NCI-H2227 treated with DMSO at 0.1 percent for 48 hours (cell line): ENCODE results near the gene TPST2.

ENCODE experiments used
- DNase-seq: peaks from one replicate; lab custom pipeline; 2025; lab: John Stamatoyannopoulos, UW

The TPST2 gene

DNA sequence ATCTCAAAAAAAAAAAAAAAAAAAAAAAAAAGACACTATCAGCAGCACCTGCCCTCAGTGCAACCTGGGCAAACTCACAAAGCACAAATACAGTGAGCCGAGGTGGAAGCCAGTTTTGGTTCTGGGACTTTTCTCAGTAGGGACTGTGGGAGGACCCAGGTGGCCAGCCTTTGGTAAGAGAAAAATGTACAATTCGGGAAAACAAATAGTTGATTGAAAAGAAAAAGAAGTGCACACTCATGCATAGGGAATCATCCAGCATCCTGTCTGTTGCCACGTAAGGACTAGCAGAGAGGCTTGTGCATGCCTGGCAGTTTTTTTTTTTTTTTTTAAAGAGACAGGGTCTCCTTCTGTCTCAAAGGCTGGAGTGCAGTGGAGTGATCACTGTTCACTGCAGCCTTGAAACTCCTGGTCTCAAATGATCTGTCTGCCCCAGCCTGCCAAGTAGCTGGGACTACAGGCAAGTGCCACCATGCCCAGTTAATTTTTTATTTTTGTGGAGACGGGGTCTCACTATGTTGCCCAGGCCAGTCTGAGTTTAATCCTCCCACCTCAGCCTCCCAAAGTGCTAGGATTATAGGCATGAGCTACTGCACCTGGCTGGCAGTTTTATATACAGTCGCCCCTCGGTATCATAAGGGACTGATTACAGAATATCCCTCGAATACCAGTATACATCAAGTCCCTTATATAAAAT, 36.7 kb downstream of the TPST2 start:
- no peak for DNase-seq

DNA sequence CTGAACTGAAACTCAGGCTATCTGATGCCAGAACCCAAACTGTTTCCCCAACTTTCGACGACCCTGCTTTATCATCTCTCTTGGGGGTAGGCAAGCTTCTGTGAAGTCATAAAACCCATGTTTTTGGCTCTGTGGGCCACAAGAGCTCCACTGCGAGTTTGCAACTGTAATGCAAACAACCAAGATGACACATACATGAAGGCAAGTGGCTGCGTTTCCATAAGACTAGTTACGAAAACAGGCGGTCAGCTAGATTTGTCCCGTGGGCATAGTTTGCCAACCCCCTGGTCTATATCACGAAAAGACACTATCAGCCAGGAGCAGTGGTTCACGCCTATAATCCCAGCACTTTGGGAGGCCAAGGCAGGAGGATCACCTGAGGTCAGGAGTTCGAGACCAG, 37.5 kb downstream of the TPST2 start:
- no peak for DNase-seq

DNA sequence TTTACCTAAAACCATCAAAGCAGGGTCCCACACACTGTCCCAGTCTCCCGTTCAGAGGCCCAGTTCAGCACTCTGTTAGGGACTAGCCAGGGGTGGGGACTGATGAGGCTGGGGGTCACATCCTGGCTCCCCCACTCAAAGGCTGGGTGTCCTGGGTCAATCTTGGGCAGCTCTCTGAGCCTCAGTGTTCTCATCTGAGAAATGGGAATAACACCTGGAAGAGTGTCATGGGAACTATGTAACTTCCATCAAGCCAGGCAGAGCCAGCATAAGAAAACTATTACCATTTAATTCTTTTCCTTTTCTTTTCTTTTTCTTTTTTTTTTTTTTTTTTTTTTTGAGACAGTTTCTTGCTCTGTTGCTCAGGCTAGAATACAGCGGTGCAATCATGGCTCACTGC, 38.4 kb downstream of the TPST2 start:
- DNase-seq: no peak

DNA sequence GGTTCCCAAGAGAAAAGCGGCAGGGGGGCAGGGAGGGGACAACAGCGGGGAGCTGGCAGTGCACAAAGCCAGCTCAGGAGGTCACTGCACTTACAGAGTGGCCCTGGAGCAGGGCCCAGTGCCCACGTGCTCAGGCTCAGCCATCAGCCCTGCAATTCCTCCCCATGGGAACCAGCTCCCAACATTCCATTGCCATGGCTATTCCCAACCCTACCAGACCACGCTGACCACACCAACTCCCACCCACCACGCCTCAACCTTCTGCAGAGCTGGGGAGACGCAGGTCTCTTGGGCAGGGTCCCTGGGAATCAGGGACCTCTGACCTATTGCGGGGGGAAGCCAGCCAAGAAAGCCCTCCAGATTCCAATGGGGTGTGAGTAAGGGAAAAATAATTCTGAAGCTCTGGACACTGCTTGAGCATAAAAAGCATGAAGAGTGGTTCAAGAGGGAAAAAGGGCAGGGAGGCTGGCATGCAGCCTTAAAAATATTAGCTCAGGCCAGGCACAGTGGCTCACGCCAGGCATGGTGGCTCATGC, 39.4 kb downstream of the TPST2 start:
- no peak for DNase-seq

DNA sequence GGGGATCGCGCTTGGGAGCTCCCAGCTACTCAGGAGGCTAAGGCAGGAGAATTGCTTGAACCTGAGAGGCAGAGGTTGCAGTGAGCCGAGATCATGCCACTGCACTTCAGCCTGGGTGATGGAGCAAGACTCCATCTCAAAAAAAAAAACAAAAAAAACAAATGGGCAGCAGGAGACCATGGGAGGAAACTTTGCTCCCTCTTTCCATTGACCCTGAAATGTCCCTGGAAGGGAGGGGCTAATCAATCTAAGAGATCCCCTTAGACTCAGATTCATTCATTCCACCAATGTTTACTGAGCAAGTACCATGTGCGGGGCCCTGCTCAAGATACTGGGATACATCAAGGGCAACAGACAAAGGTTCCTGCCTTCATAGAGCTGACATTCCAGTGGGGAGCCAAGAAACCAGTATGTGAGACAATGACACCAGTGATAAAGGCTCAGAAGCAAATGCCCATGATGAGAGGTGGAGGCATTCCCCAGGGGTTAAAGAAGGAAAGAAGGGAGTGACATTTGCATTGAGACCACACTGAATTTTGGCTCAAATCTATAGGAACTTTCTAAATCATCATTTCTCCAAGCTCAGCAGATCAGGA, 39.9 kb downstream of the TPST2 start:
- no peak for DNase-seq

DNA sequence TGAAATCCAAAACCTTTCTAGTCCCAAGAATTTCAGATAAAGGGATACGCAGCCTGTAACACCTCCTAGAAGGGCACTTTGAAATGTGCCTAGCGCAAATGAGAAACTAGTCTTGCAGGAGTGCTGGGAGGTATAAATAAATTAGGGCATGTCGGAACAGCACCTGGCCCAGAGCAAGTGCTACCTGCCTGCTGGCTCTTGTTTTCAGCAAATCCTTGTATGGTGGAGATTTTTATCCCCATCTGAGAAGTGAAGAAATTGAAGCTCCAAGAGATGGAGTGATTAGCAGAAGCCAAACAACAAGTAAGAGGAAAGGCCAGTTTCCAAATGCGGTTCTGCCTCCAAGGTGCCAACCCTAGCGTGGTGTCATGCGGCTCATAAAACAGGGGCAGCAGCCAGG, 40.9 kb downstream of the TPST2 start:
- no peak for DNase-seq

DNA sequence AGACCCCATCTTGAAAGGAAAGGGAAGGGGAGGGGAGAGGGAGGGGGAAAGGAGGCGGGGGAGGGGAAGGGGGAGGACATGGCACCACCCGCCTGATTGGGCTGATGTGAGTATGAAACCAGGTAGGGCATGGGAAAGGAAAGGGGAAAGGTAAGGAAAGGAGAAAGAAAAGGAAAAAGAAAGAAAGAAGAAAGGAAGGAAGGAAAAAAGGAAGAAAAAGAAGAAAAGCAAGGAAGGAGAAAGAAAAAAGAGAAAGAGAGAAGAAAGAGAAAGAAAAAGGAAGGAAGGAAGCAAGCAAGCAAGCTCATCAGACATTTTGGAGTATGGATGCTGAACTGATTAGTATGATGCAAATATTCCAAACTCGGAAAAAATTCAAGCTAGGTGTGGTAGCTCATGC, 41.6 kb downstream of the TPST2 start:
- DNase-seq: no peak

DNA sequence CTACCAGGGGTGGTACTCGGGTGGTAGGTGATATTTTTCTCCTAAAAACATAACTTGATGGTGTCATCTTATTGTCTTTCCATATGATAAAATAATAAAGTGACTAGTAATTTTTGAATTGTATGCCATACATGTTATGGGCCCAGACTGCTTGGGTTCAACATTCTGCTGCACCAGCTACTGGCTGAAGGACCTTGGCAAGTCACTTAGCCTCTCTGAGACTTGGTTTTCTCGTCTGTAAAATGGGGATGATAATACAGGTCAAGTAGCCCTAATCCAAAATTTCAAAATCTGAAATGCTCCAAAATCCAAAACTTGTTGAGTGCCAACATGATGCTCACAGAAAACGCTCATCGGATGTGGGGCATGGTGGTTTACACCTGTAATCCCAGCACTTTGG, 42.1 kb downstream of the TPST2 start:
- no peak for DNase-seq

DNA sequence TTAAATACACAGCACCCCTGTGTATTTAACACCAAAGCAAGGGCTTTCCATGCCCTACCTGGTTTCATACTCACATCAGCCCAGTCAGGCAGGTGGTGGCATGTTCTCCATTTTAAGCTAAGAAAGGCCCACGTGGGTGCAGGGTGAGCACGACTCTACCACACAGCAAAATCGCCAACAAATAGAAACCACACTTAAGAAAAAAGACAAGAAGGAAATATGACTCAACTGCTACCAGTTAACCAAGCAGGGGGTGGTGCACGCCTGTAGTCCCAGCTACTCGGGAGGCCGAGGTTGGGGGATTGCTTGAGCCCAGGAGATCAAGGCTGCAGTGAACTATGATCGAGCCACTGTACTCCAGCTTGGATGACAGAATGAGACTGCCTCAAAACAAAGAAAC, 42.5 kb downstream of the TPST2 start:
- DNase-seq: no peak

DNA sequence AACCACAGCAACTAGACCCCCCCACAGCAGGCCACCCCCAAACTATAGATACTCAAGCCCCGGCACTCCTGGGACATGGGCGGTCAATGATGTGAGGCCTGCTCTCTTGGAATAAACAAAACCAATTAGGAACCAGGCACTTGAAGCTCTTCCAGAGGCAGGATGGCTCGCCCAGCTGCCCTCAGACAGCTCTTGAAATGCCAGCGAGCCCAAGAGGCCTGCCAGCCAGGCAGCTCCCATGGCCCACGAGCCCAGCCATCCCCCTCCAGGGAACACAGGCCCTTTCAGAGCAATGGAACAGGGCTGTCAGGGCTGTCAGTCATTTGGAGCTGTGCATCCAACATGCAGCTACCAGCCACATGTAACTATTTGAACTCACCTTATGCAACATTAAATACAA, 43.6 kb downstream of the TPST2 start:
- no peak for DNase-seq

DNA sequence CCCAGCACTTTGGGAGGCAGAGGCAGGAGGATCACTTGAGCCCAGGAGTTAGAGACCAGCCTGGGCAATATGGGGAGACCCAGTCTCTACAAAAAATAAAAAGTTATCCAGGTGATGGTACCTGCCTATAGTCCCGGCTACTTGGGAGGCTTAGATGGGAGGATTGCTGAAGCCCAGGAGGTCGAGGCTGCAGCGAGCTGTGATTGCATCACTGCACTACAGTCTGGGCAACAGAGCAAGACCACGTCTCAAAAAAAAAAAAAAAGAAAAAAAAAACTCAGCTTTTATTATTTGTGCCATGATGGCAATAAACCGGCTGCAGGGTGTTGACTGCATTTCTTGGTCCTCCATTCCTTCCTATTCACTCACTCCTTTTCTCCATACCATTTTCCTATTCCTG, 44.1 kb downstream of the TPST2 start:
- DNase-seq: no peak

DNA sequence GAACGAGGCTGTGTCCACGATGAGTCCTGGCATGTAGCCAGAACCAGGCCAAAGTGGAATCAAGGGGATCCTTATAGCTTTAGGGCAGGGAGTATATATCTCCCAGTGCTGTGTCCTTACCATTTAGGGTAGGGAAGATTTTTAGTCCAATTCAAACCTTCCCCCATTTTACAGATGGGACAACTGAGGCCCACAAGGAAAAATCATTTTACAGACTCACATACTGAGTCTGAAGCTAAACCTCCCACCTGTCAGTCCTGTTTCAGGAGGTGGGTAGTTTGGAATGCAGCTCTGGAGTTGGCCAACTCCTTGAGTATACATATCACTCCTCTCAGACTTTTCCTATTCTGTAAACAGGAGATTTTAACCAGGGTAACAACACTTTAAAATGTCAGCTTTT, 44.5 kb downstream of the TPST2 start:
- DNase-seq: no peak

DNA sequence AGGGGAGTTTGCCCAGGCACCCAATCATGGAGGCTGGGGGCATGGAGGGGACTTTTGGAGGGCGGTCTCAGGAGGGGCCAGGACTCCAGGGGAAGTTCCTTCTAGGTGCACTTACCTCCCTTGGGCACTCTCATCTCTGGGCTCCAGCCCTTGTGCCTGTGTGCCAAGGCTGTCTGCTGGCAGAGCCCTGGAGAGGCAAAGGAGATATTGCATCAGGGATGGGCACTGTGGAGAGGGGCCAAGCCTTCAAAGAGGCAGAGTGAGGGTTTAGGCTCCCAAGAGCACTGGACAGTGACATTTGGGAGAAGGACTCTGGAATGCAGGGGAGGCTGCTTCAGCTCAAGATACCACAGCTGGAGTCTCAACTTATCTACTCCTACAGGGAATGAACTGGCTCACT, 45.4 kb downstream of the TPST2 start:
- no peak for DNase-seq

DNA sequence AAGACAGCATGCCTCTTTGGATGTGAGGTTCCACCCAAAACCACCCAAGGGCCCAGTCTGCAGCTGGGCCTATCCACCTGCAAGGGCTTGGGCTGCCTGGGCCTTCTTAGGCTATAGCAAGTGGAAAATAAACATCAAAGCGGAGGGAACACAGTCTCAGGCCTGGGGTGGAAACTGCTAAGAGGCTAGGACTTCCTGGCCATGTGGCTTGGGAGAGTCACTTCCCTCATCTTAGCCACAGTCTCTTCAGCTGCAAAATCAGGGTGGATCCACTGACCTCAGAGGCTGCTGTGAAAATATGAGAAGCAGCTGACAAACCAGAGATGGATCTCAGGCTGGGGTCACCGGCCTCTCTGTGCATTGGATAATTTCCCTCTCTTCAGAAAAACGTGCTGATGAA, 47.1 kb downstream of the TPST2 start:
- no peak for DNase-seq

DNA sequence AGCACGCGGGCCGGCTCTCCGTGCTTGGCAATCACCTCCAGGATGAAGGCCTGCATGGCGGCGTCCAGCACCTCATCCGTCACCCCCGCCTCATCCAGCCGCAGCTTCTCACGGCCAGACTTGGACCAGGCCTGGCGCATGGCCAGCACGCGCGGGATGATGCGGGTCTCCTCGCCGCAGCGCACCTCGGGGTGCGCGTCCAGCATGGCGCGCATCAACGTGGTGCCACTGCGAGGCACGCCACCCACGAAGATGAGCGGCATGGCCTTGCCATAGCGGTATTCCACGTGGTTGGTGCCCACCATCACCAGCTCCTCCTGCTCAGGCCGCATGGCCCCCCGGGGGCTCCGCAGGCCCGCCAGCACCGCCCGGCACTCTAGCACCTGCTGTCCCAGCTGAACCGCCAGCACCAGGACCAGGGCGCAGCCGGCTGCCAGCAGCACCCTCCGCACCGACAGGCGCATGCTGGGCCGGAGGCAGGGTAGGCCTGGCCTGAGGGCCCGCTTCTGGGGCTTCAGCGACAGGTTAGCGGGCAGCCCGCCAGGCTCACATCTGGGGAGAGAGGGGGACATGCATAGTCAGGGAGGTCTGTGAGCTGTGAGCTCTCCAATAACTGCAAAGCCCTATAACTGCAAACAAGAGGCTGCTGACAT, 48.6 kb downstream of the TPST2 start:
- DNase-seq: no peak

DNA sequence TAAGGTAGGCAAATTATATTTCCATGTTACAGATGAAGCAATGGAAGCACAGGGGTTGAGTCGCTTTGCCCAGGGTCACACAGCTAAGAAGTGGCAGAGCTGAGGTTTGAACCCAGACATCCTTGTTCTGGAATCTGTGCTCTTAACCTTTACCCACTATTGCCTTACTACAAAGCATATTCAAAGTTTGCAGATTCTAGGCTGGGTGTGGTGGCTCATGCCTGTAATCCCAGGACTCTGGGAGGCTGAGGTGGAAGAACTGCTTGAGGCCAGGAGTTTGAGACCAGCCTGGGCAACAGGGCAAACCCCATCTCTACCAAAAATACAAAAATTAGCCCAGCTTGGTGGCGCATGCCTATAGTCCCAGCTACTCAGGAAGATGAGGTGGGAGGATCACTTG, 49.8 kb downstream of the TPST2 start:
- DNase-seq: no peak

DNA sequence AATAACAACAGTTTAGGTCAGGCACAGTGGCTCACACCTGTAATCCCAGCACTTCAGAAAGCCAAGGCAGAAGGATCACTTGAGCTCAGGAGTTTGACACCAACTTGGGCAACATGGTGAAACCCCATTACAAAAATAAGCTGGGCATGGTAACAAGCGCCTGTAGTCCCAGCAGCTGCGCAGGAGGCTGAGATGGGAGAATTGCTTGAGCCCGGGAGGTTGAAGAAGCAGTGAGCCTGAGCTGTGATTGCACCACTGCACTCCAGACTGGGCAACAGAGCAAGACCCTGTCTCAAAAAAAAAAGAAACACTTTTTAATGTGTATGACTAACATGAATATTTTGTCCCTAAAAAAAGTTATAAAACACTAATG, 53.2 kb downstream of the TPST2 start:
- no peak for DNase-seq

DNA sequence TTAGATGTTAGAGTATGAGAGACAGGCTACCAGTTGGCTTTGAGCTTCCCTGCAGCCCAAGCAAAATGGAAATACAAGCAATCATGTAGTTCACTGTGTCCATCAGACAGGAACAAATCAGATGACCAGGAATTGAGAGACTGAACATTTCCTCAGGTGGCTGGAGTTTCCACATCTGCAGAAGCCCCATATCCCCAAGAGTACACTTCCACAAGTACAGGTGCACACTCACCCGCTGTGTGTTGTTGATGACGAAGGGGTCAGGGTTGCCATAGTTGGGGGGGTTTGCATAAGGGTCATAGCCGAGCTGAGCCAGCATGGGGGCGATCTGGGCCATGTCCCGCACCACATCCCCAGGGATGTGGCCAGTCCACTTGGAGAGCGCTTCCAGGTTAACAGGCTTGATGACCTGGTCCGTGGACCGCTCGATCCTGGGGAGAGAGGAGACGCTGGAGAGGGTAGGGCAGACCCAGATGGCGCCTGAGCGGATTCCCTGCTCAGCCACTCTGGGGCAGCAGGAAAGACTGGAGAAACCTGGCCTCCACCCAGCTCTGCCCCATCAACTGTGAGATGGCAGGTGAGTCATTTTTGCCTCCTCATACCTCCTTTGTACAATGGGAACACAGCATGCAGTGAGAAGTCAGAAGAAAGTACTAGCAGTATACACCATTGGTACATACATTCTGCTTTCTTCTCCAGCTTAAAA, 53.7 kb downstream of the TPST2 start:
- DNase-seq: no peak

DNA sequence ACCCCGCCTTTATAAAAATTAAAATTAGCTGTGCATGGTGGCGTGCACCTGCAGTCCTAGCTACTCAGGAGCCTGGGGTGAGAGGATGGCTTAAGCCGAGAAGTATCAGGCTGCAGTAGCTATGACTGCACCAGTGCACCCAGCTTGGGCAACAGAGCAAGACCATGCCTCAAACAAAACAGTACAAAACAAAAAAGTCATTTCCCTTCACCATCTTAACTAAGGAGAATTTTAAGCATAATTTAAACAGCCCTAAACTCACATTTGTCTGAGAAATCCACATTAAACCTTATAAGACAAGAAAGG, 54.4 kb downstream of the TPST2 start:
- DNase-seq: no peak

DNA sequence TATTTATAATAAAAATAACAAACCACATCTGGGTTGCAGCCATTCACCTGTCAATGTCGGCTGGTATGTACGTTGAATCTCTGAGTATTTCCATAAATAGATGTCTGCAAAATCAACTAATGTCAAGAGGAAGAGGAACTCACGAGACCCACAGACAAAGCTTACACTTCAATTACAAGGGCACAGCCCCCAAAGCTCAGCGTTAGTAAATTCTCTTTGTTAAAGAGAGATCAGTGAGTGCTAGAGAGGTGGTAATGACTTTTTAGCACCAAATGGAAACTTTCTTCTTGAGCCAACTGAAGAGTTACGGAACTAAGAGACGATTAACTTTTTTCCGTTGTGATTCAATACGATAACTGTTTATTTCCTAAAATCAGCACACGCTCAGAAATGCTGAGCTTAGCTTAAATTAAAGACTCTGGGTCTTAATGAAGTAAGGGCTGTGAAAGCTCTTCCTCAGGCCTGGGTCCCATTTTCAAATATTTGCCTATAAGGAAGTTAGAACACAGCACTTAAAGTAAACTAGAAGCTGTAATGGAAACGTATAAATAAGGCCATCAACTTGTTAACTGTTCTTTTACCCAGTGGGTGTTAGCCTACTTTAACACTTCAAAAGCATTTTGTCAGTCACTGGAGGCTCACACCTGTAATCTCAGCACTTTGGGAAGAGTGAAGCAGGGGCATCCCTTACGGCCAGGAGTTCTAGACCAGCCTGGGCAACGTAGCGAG, 54.9 kb downstream of the TPST2 start:
- DNase-seq: no peak

DNA sequence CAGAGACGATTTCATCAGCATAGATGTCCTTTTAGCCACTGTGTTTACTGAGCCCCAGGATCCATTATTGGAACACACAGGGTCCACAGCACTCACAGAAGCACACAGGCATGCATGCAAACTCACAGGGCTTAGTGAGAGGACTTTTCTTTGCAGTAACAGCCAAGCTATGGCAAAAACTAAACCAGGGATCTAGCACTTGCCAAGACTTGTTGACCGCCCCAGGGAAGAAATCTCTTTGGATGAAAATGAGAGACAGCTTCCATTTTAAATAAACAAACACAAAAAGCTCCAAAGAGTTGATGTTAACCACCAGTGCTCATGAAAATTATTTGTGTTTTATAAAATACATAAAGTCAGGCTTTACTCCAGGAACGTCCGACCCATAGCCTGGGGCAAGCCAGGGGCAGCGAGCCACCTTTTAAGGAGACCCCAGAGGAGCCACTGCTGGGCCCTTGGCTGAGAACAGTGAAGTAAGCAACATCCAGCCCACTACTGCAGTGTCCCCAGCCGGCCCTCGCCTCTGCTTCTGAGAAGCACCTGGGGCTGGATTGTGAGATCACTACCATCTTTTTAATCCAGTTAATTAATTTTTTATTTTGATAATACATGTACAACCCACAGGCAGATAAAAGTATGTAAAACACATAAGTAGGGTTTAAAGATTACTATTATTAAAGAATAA, 55.6 kb downstream of the TPST2 start:
- DNase-seq: no peak

DNA sequence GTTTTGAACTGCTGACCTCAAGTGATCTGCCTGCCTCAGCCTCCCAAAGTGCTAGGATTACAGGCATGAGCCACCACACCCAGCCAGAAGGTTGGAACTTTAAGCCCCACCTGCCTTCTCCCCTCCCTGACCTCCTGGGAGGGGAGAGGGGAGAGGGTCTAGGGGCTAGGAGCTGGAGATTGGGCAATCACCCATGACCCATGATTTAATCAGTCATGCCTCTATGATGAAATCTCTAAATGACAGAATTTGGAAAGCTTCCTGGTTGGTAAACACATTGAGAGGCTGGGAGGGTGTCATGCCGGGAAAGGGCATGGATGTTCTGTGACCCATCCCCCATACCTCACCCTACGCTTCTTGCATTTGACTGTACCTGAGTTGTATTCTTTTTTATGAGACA, 60.6 kb downstream of the TPST2 start:
- no peak for DNase-seq
